HG03064 (cell line): ENCODE data around the gene CD177.
"Not testable (repeated sequence)": the region's sequence is repeated elsewhere in the genome, so short reads cannot be mapped to it uniquely, and the experiment has no call there.

Experiments used
- ATAC-seq: cut with Tn5 transposase; IDR thresholded peaks from one replicate; pipeline ENCODE4 v1.9.1; 2021; ENCODE audit warnings: low read depth; ENCODE audit not compliant: unreplicated experiment

The CD177 gene

GRCh38 chr19:43377624-43378023 lies 24.1 kb downstream of the CD177 start:
- not testable (repeated sequence) for ATAC-seq

- no peak for ATAC-seq
Observed at GRCh38 chr19:43380008-43380407, 26.5 kb downstream of the CD177 start.

GRCh38 chr19:43380771-43381386 lies 27.4 kb downstream of the CD177 start:
- no peak for ATAC-seq

- ATAC-seq: not testable (repeated sequence)
Observed at GRCh38 chr19:43382586-43383216, 29.2 kb downstream of the CD177 start.

- ATAC-seq: not testable (repeated sequence)
Observed at GRCh38 chr19:43383254-43383653, 29.8 kb downstream of the CD177 start.

GRCh38 chr19:43383759-43384158 lies 30.3 kb downstream of the CD177 start:
- not testable (repeated sequence) for ATAC-seq

- not testable (repeated sequence) for ATAC-seq
Observed at GRCh38 chr19:43390903-43391551, 37.5 kb downstream of the CD177 start.

GRCh38 chr19:43391552-43391935 lies 38.1 kb downstream of the CD177 start:
- not testable (repeated sequence) for ATAC-seq

GRCh38 chr19:43393501-43393900 lies 40.0 kb downstream of the CD177 start:
- ATAC-seq: not testable (repeated sequence)

- ATAC-seq: no peak
Observed at GRCh38 chr19:43395561-43395960, 42.1 kb downstream of the CD177 start.

GRCh38 chr19:43406297-43406696 lies 52.8 kb downstream of the CD177 start:
- no peak for ATAC-seq

- no peak for ATAC-seq
Observed at GRCh38 chr19:43407416-43408005, 54.0 kb downstream of the CD177 start.

- no peak for ATAC-seq
Observed at GRCh38 chr19:43408043-43408442, 54.6 kb downstream of the CD177 start.

- ATAC-seq: no peak
Observed at GRCh38 chr19:43409415-43409814, 55.9 kb downstream of the CD177 start.

- ATAC-seq: no peak
Observed at GRCh38 chr19:43412441-43412840, 59.0 kb downstream of the CD177 start.
